Brain microvascular endothelial cell (primary cell): ENCODE data around the gene TREML4.
"Not testable (repeated sequence)": the region's sequence is repeated elsewhere in the genome, so short reads cannot be mapped to it uniquely, and the experiment has no call there.

Experiments
- DNase-seq: peaks from one replicate; pipeline ENCODE4 v3.0.0-alpha.2; 2020
- H3K27ac ChIP-seq: fragments of 250-450 bp; sonication (Bioruptor Pico); 2 replicates; pipeline ENCODE4 v1.5.1; 2020; ENCODE audit warnings: mild to moderate bottlenecking, moderate library complexity
- H3K27me3 ChIP-seq: fragments of 250-450 bp; sonication (Bioruptor Pico); replicated peaks from 2 replicates; pipeline ENCODE4 v1.5.1; 2020; ENCODE audit warnings: mild to moderate bottlenecking
- H3K36me3 ChIP-seq: fragments of 250-450 bp; sonication (Bioruptor Pico); replicated peaks from 2 replicates; pipeline ENCODE4 v1.5.1; 2020; ENCODE audit warnings: mild to moderate bottlenecking
- H3K4me3 ChIP-seq: 2 replicates; pipeline ENCODE4 v1.5.1; 2011; ENCODE audit warnings: low read depth, mild to moderate bottlenecking, control low read depth, low read length, moderate library complexity
- CTCF ChIP-seq: IDR thresholded peaks from 2 replicates; pipeline ENCODE4 v1.5.1; 2011; ENCODE audit warnings: low read depth, mild to moderate bottlenecking, moderate library complexity, low read length, control low read depth, inconsistent platforms; ENCODE audit errors: missing control alignments
- in situ Hi-C: cut with HindIII; loops from 2 replicates; pipeline ENCODE4 v1.10.0; 2017; ENCODE audit warnings: low sequenced_read_pairs, low pct_ligation_motif_present

The TREML4 gene

DNA sequence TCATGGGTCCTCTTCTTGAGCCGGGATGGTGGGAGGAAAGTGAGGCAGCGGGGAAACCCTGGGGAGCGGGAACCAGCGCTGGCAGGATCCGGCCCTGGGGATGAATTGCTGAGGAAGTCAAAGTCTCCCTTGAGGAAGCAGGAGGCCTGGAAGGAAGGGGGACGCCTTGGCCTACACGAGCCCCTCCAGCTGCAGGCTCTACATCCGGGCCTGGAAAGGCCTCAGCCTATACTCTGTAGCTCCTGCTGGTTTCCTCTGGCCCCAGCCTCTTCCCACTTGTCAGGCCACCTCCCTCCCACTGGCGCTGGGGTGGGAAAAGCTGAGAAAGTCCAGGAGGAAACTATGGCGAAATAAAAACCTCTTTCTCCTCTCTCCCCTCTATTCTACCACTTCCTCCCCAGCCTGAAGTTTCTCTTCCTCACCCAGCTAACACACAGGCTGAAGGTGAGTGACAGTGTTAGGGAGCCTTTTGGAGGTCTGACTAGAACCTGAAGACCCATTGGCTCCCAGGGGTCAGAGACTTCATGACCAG lies 42.1 kb upstream of the TREML4 start:
- no peak for DNase-seq
- Histone ChIP-seq H3K27me3 (no peaks in the 10 kb centered on the region), H3K27ac (no peak overlapping the region), H3K4me3 (no peak overlapping the region), H3K36me3 (no peaks in the 10 kb centered on the region)
- in situ Hi-C loops = no loop called here
- TF ChIP-seq CTCF = no peak

- Histone ChIP-seq H3K27me3 (no peaks in the 10 kb centered on the region), H3K27ac (no peak overlapping the region), H3K36me3 (no peaks in the 10 kb centered on the region), H3K4me3 (no peak overlapping the region)
- in situ Hi-C loops = no loop called here
- DNase-seq = no peak
- no peak for TF ChIP-seq CTCF
These were observed 39.9 kb upstream of the TREML4 start for GRCh38 chr6:41187924-41188886.

DNA sequence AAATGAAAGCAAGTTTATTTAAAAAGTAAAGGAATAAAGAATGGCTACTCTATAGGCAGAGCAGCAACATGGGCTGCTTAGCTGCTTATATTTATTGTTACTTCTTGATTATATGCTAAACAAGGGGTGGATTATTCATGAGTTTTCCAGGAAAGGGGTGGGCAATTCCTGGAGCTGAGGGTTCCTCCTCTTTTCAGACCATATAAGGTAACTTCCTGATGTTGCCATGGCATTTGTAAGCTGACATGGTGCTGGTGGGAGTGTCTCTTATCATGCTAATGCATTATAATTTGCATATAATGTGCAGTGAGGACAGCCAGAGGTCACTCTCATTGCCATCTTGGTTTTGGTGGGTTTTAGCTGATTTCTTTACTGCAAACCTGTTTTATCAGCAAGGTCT lies 39.1 kb upstream of the TREML4 start:
- H3K4me3 ChIP-seq, H3K36me3 ChIP-seq, in situ Hi-C loops, H3K27ac ChIP-seq, DNase-seq, H3K27me3 ChIP-seq: not testable (repeated sequence)

DNA sequence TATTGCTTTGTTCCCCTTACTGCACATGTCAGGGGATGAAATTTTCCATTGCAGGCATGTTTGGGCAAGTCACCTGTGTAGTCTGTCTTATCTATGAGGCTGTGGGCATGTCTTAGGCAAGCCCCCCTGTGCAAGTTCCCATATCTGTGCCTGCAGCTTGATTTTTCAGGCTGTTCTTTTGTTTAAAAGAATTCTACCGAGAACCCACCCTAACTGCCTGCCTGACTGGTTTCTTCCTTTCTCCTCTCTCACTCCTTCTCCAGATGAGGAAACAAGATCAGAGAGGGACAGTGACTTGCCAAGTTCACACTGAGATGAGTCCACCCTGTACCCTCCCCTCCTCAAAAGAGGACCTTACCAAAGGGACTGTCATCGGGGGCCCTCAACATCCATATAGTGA lies 38.2 kb upstream of the TREML4 start:
- no peak for DNase-seq
- Histone ChIP-seq H3K27ac (no peak overlapping the region), H3K27me3 (no peaks in the 10 kb centered on the region), H3K4me3 (no peak overlapping the region), H3K36me3 (no peaks in the 10 kb centered on the region)
- in situ Hi-C loops = no loop called here
- no peak for TF ChIP-seq CTCF

GRCh38 chr6:41190791-41191190 lies 37.4 kb upstream of the TREML4 start:
- TF ChIP-seq CTCF = no peak
- H3K27me3 ChIP-seq = no peaks in the 10 kb centered on the region
- no peak overlapping the region for H3K27ac ChIP-seq
- no peaks in the 10 kb centered on the region for H3K36me3 ChIP-seq
- no peak for DNase-seq
- H3K4me3 ChIP-seq = no peak overlapping the region
- in situ Hi-C loops = no loop called here

DNA sequence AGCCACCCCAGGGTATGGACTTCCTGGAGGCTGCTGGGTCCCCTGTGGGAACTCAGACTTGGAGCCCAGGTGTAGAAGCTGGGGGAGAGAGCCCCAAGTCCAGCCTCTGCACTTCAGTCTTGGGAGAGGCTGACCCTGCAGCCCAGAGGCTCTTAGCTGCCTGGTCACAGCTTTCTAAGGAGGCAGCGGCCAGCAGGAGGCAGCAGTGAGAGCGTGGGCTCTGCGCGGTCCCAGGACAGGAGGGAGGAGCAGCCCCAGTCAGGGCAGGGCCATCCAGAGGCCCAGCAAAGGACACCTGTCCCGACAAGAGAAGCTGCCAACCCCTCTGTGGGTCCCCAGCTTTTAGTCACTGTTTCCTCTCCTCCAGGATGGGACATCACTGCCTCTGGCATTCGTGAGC lies 36.6 kb upstream of the TREML4 start:
- TF ChIP-seq CTCF = peak; percentile 62
- no peak for DNase-seq
- in situ Hi-C loops = no loop called here
- Histone ChIP-seq H3K36me3 (no peaks in the 10 kb centered on the region), H3K4me3 (no peak overlapping the region), H3K27ac (no peak overlapping the region), H3K27me3 (no peaks in the 10 kb centered on the region)
